CD14-positive monocyte (primary cell): ENCODE measurements around the gene KCNJ10. TPM values are rescaled to one million over a fixed set of nuclear protein-coding genes. Genes with fewer than 3 reads are reported as not detected.

Experiments
- DNase-seq, 3 donors: peaks; one replicate each; pipeline ENCODE4 v3.0.0-alpha.2; 2011 to 2022
- H2AFZ ChIP-seq: 2 replicates; pipeline ENCODE4 v1.6.0; 2012; ENCODE audit warnings: mild to moderate bottlenecking, low read depth, low read length, inconsistent platforms; ENCODE audit not compliant: insufficient read depth, poor library complexity, severe bottlenecking
- H3K27ac ChIP-seq, 2 donors: 1 replicate in 1 of 2; 2 replicates in 1 of 2; pipeline ENCODE4 v1.5.1; 2012 to 2013; ENCODE audit warnings: low read length in 2 of 2, control low read depth in 1 of 2, inconsistent platforms in 1 of 2, low read depth in 1 of 2, mild to moderate bottlenecking in 1 of 2
- H3K27me3 ChIP-seq, 2 donors: one replicate each; pipeline versions ENCODE4 v1.6.0 to v1.6.1; 2011 to 2013; ENCODE audit warnings: low read length in 2 of 2; ENCODE audit not compliant: control insufficient read depth in 2 of 2, insufficient read depth in 2 of 2
- H3K36me3 ChIP-seq, 2 donors: replicated peaks in 1 of 2; 1 replicate in 1 of 2; 2 replicates in 1 of 2; pipeline versions ENCODE4 v1.5.1 to v1.6.1; 2012 to 2013; ENCODE audit warnings: low read length in 2 of 2, control low read depth in 1 of 2, inconsistent platforms in 1 of 2, mild to moderate bottlenecking in 1 of 2; ENCODE audit not compliant: insufficient read depth in 2 of 2, control insufficient read depth in 1 of 2
- H3K4me1 ChIP-seq, 2 donors: 1 replicate in 1 of 2; 2 replicates in 1 of 2; pipeline versions ENCODE4 v1.5.1 to v1.6.1; 2012 to 2013; ENCODE audit warnings: low read length in 2 of 2, control low read depth in 1 of 2, inconsistent platforms in 1 of 2, mild to moderate bottlenecking in 1 of 2, moderate library complexity in 1 of 2; ENCODE audit not compliant: insufficient read depth in 2 of 2, control insufficient read depth in 1 of 2
- H3K4me2 ChIP-seq: replicated peaks from 2 replicates; pipeline ENCODE3; 2012; ENCODE audit warnings: low read length, moderate library complexity, mild to moderate bottlenecking; ENCODE audit not compliant: poor library complexity, severe bottlenecking; ENCODE audit errors: extremely low read depth
- H3K4me3 ChIP-seq, 3 experiments: fragments of 200-600 bp in 1 of 3; sonication (generic) in 1 of 3; replicated peaks in 1 of 3; 1 replicate in 2 of 3; 2 replicates in 1 of 3; pipeline ENCODE4 v1.5.1; 2011 to 2013; ENCODE audit warnings: low read length in 3 of 3, mild to moderate bottlenecking in 3 of 3, control low read depth in 2 of 3, low read depth in 2 of 3, inconsistent platforms in 1 of 3, moderate library complexity in 1 of 3
- H3K79me2 ChIP-seq: 2 replicates; pipeline ENCODE4 v1.6.0; 2012; ENCODE audit warnings: mild to moderate bottlenecking, control low read depth, inconsistent platforms, low read length, moderate library complexity; ENCODE audit not compliant: insufficient read depth
- H3K9ac ChIP-seq: 2 replicates; pipeline ENCODE4 v1.6.0; 2017; ENCODE audit warnings: low read length, mild to moderate bottlenecking; ENCODE audit not compliant: insufficient read depth, poor library complexity, severe bottlenecking
- H3K9me3 ChIP-seq, 2 donors: replicated peaks in 1 of 2; 1 replicate in 1 of 2; 2 replicates in 1 of 2; pipeline versions ENCODE4 v1.5.1 to v1.6.1; 2012 to 2013; ENCODE audit warnings: low read length in 2 of 2, control low read depth in 1 of 2; ENCODE audit not compliant: control insufficient read depth in 1 of 2, insufficient read depth in 1 of 2
- H4K20me1 ChIP-seq: 2 replicates; pipeline ENCODE4 v1.6.0; 2012; ENCODE audit warnings: mild to moderate bottlenecking, low read length, control low read depth, moderate library complexity; ENCODE audit not compliant: insufficient read depth
- H3K27ac Mint-ChIP-seq, 7 donors: one replicate each; pipeline ENCODE4 v1.8.0; 2020; ENCODE audit warnings: mild to moderate bottlenecking in 7 of 7, mixed read lengths in 7 of 7, moderate library complexity in 6 of 7, inconsistent platforms in 2 of 7
- H3K27me3 Mint-ChIP-seq, 3 donors: one replicate each; pipeline ENCODE4 v1.8.0; 2021 to 2022; ENCODE audit warnings: low read depth in 3 of 3, mild to moderate bottlenecking in 3 of 3, mixed read lengths in 3 of 3, moderate library complexity in 3 of 3, inconsistent platforms in 1 of 3
- H3K36me3 Mint-ChIP-seq, 2 donors: one replicate each; pipeline ENCODE4 v1.8.0; 2020; ENCODE audit warnings: mixed read lengths in 2 of 2, inconsistent platforms in 1 of 2, mild to moderate bottlenecking in 1 of 2
- H3K4me1 Mint-ChIP-seq: one replicate; pipeline ENCODE4 v1.8.0; 2020; ENCODE audit warnings: mild to moderate bottlenecking, mixed read lengths
- H3K4me3 Mint-ChIP-seq, 2 donors: one replicate each; pipeline ENCODE4 v1.8.0; 2020; ENCODE audit warnings: mild to moderate bottlenecking in 2 of 2, mixed read lengths in 2 of 2, moderate library complexity in 1 of 2
- H3K9me3 Mint-ChIP-seq, 7 donors: one replicate each; pipeline ENCODE4 v1.8.0; 2020 to 2022; ENCODE audit warnings: mixed read lengths in 7 of 7, mild to moderate bottlenecking in 6 of 7, moderate library complexity in 6 of 7, inconsistent platforms in 2 of 7
- WGBS: methylation state at CpG from one replicate; pipeline ENCODE4 v1.1.5; 2013; ENCODE audit warnings: missing lambda C conversion rate; ENCODE audit not compliant: insufficient coverage; 5-methylcytosine and 5-hydroxymethylcytosine counted together
- intact Hi-C, 2 donors: fragments of 100-400 bp; cut with micrococcal nuclease; formaldehyde crosslinking; loops; one replicate each; pipeline versions ENCODE4 v1.15.0 to v1.15.1; 2023
- polyA plus RNA-seq, 3 donors: library from polyadenylated mRNA; depleted of rRNA in 1 of 3; unstranded in 2 of 3; stranded (reverse) in 1 of 3; fragments of 300-500 nt in 2 of 3; fragments of >200 nt in 1 of 3; fragmentation: Illumina TruSeq in 2 of 3; gene quantifications; 1 replicate in 2 of 3; 2 replicates in 1 of 3; pipeline ENCODE4 v1.2.3, GENCODE V29; 2012 to 2021
- TF ChIP-seq, protein P1 (sequence below): fragments of 200-600 bp; IDR thresholded peaks from one replicate; pipeline ENCODE4 v1.8.0; 2022; ENCODE audit warnings: antibody characterized with exemption, mild to moderate bottlenecking

KCNJ10 gene
- polyA plus RNA-seq, 3 donors = 0.23 TPM; not detected in 2

DNA sequence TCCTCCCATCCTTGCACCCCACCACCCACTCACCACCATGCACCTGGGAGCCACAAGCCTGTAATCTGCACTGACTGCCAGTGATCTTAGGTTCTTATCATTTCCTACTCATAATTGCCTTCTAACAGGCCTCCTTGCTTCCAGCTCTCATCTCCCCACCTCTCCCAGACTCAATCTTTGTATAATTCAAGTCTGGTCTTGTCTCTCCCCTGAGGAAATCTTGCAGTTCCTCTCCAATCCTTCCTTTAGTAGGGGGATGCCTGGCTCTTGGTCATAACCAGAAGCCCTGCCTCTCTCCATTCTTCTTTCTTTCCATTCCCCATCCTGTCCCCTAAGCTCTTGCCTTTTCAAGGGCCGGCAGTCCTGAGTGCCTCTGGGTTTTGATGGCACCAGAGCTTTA is 66.0 kb downstream of the KCNJ10 start:
- Histone ChIP-seq H3K27ac (no peak overlapping the region), H3K27me3 (peaks cover 0 to 5% of the 10 kb centered on the region in 2 donors), H3K36me3 (no peaks in the 10 kb centered on the region), H3K4me2 (no peak overlapping the region), H3K4me1 (peaks cover 3 to 4% of the 10 kb centered on the region in 2 donors), H3K9me3 (no peaks in the 10 kb centered on the region), H2AFZ (no peak overlapping the region), H3K79me2 (no peaks in the 10 kb centered on the region), H3K4me3 (no peak overlapping the region), H3K9ac (no peak overlapping the region), H4K20me1 (no peaks in the 10 kb centered on the region)
- Mint-ChIP-seq H3K4me1 (peaks cover 2% of the 10 kb centered on the region), H3K27me3 (peaks cover 5 to 10% (median 6%) of the 10 kb centered on the region in 3 donors), H3K36me3 (no peaks in the 10 kb centered on the region), H3K9me3 (peaks cover 0 to 2% (median 0%) of the 10 kb centered on the region in 7 donors), H3K27ac (no peak overlapping the region), H3K4me3 (no peak overlapping the region)
- intact Hi-C loops = loop anchor here in 1 of 2 donors (10.0 kb wide), 1 partner anchor 219 kb away; the partner anchor contains the start of gene DUSP23
- TF ChIP-seq, protein P1, sequence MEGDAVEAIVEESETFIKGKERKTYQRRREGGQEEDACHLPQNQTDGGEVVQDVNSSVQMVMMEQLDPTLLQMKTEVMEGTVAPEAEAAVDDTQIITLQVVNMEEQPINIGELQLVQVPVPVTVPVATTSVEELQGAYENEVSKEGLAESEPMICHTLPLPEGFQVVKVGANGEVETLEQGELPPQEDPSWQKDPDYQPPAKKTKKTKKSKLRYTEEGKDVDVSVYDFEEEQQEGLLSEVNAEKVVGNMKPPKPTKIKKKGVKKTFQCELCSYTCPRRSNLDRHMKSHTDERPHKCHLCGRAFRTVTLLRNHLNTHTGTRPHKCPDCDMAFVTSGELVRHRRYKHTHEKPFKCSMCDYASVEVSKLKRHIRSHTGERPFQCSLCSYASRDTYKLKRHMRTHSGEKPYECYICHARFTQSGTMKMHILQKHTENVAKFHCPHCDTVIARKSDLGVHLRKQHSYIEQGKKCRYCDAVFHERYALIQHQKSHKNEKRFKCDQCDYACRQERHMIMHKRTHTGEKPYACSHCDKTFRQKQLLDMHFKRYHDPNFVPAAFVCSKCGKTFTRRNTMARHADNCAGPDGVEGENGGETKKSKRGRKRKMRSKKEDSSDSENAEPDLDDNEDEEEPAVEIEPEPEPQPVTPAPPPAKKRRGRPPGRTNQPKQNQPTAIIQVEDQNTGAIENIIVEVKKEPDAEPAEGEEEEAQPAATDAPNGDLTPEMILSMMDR = no peak
- WGBS = 100% methylated on average over 1 of the region's 1 CpG
- DNase-seq = no peak

DNA sequence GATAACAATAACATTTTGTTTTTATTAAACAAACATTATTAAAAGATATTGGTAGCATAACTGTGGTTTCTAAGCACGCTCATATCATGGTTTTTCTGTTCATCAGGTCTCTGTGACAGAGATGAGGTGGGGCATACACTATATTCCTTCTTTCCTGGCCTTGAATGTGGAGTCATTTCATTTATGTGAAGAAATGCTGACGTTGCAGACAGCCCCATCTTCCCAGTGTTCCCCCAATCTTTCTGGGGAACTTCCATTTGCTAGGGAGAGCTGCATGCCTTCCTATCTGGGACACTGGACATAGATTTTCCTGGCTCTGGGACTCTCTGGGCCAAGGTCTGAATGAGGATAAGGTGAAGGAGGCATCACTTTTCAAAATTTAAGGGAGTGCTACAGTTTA is 68.5 kb downstream of the KCNJ10 start:
- no peaks in the 10 kb centered on the region for H3K9me3 ChIP-seq
- no peaks in the 10 kb centered on the region for H4K20me1 ChIP-seq
- H3K27ac ChIP-seq = no peak overlapping the region
- H3K36me3 ChIP-seq = no peaks in the 10 kb centered on the region
- H3K27me3 Mint-ChIP-seq = peaks cover 6 to 11% (median 11%) of the 10 kb centered on the region in 3 donors
- no peak for DNase-seq
- no peak overlapping the region for H3K27ac Mint-ChIP-seq
- H3K27me3 ChIP-seq = peaks cover 0 to 9% of the 10 kb centered on the region in 2 donors
- H3K79me2 ChIP-seq = no peaks in the 10 kb centered on the region
- H3K4me3 ChIP-seq = no peak overlapping the region
- H2AFZ ChIP-seq = no peak overlapping the region
- no peak overlapping the region for H3K4me3 Mint-ChIP-seq
- WGBS = no CpG with 5 or more reads among the region's 2 CpGs
- H3K9me3 Mint-ChIP-seq = peaks cover 0 to 2% (median 0%) of the 10 kb centered on the region in 7 donors
- no peaks in the 10 kb centered on the region for H3K4me1 ChIP-seq
- no peaks in the 10 kb centered on the region for H3K4me1 Mint-ChIP-seq
- intact Hi-C loops = loop anchor here in 1 of 2 donors (2.0 to 10.0 kb wide), 2 partner anchors 63 to 217 kb away; partner anchors contain the start of gene DUSP23
- no peaks in the 10 kb centered on the region for H3K36me3 Mint-ChIP-seq
- TF ChIP-seq, protein P1 = no peak
- H3K9ac ChIP-seq = no peak overlapping the region
- H3K4me2 ChIP-seq = no peak overlapping the region
